GM10847 (cell line): ENCODE measurements around the gene UPK1A.

Source experiments
- POLR2A ChIP-seq: IDR thresholded peaks from 2 replicates; pipeline ENCODE4 v1.6.1; 2011; ENCODE audit not compliant: insufficient read length; ENCODE audit errors: extremely low read depth

The UPK1A gene

DNA sequence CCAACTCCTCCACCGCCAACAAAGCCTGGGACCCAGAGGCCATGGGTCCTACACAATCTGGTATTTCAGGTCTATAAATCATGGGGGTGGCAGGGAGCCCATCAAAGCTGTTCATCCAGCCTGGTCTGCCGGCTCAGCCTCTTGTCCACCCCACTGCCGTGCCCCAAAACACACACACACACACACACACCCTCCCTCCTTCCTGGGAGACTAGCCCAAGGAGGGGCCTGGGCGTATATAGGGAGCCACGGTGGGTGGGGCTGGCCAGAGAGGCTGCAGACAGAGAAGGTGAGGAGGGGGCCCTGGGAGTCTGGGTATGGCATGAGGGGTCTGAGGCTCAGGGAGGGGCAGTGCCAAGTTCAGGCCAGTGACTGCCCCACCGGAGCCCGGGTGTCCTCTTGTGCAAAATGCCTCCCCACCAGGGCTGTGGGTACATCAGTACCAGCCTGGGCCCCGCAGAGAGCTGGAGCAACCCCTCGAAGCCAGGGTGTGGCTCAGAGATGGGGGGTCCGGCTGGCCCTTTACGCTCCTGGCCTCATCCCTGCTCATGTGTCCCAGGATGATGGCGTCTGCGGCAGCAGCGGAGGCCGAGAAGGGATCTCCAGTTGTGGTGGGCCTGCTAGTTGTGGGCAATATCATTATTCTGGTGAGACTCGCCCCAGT, at the start of gene UPK1A:
UPK1A (plus strand) TSS at position 267 of the 663 bp plus-strand sequence; CDS start at position 563, 296 bp downstream.
- no peak for TF ChIP-seq POLR2A

DNA sequence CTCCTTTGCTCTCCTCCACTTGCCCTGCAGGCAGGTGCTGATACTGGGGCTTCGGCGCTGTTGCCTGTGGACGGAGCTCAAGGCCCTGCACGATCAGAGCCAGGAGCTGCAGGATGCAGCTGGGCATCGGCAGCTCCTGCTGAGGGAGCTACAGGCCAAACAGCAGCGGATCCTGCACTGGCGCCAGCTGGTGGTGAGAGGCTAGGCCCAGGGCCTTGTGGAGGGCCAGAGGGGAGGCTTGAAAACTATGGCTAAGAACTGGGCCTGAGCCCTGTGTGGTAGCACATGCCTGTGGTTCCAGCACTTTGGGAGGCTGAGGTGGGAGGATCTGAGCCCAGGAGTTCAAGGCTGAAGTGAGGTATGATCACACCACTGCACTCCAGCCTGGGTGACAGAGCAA, 47.5 kb upstream of the UPK1A start:
- TF ChIP-seq POLR2A: no peak

DNA sequence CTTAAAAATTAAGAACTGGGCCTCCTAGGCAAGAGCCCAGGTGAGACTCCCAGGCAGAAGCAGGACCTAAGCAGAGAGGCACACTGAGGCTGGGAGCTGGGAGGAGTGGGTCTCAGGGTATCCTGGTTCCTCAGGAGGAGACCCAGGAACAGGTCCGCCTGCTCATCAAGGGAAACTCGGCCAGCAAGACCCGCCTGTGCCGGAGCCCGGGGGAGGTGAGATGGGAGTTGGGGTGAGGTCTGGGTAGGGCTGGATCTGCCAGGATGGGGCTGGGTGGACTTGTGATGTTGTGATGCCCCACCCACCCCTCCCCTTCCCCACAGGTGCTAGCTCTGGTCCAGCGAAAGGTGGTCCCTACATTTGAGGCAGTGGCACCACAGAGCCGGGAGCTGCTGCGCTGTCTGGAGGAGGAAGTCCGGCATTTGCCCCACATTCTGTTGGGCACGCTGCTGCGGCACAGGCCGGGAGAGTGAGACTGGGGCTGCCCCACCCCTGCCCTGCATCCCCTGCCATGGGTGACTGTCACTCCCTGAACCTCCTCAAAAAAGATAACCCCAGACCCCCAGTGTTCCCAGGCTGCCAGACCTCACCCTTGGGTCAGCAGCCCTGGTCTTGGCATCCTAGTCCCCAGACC, 46.9 kb upstream of the UPK1A start:
- TF ChIP-seq POLR2A: no peak

DNA sequence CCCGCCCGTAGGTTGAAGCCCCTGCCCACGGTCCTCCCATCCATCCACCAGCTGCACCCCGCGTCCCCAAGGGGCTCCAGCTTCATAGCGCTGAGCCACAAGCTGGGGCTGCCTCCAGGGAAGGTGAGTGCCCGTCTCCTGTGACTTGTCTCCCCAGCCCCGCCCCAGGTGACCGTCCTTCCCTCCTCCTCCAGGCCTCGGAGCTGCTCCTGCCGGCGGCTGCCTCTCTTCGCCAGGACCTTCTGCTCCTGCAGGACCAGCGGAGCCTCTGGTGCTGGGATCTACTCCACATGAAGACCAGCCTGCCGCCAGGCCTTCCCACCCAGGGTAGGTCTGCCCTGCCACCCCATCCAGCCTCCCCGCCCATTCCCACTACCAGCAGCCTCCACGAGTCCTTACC, 46.3 kb upstream of the UPK1A start:
- no peak for TF ChIP-seq POLR2A

DNA sequence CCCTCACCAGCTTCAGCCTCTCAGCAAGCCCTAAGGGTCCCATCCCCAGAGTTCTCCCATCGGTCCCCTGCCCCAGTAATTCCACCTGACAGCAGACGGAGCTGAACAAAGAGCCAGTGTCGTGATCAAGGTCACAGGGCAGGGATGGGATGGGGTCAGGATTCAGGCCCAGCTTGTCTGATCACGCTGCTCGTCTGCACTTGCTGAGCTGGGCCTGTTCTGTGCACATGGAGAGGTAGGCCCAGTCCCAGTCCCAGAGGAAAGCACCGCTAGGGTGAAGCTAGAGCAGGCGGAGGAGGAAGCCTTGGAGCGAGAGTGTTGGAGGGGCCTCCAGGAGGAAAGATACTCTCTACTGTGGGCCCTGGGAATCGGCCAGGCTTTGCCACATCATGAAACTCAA, 44.6 kb upstream of the UPK1A start:
- TF ChIP-seq POLR2A: no peak

DNA sequence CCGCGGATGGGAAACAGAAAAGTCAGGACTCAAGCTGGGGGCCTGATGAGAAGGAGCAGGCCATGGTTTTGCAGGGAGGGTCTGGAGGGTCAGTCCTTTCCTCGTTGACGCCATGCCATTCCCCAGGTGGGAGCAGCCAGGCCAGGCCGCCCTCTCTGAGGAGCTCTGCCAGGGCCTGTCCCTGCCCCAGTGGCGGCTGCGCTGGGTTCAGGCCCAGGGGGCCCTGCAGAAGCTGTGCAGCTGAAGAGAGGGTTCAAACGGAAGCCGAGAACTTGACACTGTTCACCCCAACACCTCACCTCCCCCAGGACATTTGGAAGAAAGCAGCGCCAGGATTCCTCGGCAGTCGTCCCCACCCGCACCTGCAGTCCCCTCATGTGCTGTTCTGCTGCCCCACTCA, 43.6 kb upstream of the UPK1A start:
- no peak for TF ChIP-seq POLR2A

DNA sequence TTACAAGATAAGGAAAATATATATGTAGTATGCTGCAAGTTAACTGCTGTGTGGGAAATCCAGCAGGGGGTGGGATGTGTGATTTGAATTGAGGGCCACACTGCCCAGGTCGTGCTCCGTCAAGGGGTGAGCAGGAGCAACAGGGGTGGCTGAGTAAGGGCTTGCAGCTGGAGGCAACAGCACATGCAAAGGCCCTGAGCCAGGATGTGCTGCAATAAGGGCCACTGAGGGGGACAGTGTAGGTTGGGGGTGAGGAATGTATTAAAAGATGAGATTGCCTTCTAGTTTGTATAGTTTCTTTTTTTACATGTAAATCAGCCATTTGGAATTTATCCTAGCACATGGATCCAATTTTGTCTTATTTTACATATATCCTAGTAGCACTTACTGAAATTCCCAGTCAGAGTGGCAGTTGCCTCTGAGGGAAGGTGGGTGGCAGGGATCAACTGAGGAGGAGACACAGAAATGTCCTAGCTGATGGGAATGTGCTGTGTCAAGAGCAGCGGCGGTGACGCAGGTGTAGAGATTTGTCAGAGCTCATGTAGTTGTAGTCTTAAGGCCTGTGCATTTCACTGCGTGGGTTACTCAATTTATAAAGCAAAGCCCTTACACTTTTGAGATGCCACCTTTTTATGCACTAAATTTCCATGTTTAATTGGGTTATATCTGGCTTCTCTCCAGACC, 42.8 kb upstream of the UPK1A start:
- TF ChIP-seq POLR2A: no peak

DNA sequence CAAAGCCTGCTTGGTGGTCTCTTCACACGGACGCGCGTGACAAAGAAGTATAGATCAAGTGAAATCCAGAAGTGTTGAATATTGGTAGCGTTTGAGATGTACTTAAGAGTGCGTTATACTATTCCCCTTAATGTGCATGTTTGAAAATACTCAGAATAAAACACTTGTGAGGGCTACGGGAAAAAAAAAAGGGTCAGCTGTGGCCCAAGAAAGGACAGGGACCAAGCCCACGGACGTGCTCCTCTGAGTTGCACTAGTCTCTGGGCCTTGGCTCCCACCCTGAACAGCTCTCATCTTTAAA, 38.1 kb upstream of the UPK1A start:
- TF ChIP-seq POLR2A: no peak

DNA sequence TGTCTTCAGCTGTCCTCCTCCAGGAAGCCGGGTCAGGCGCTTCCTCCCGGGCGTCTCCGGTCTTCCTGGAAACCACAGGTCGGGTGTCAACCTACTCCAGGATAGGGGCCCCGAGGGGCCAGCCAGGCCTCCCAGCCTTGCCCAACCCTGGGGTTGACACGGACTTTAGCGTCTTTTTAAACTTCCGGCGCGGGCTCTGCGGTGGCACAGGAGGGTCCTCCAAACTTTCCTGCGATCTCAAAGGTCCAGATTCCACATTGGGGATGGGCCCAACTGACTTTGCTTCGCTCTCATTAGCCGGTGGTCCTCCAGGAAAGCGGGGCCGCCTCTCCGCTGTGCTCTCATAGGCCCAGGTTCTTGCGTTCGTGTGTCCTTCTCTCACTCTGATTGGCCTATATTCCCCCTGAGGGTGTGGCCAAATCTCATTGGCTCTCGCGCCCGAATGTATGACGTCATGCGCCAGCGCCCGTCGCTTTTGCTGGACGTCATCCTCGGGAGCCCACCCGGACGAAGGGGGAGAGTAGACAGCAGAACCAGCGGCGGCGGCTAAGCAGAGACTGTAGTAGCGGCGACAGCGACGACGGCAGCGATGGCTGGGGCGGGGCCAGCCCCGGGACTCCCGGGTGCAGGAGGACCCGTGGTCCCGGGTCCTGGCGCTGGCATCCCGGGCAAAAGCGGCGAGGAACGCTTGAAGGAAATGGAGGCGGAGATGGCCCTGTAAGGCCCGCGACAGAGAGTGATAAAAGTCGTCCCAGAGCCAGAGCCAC, 37.6 kb upstream of the UPK1A start, which contains the start of gene RBM42:
RBM42 (plus strand) TSS at position 472 of the 767 bp plus-strand sequence; CDS start at position 590, 118 bp downstream.
- TF ChIP-seq POLR2A: peak; percentile 35

DNA sequence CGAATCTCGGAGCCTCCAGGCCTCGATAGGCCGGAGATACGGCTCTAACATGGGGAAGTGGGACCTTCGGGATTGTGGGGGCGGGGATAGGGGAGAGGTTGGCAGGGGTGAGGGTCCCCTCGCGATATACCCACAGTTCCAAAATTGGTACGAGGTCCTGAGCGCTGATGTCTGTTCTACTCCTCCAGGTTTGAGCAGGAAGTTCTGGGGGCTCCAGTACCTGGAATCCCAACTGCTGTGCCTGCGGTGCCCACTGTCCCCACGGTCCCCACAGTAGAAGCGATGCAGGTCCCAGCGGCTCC, 37.0 kb upstream of the UPK1A start:
- no peak for TF ChIP-seq POLR2A

DNA sequence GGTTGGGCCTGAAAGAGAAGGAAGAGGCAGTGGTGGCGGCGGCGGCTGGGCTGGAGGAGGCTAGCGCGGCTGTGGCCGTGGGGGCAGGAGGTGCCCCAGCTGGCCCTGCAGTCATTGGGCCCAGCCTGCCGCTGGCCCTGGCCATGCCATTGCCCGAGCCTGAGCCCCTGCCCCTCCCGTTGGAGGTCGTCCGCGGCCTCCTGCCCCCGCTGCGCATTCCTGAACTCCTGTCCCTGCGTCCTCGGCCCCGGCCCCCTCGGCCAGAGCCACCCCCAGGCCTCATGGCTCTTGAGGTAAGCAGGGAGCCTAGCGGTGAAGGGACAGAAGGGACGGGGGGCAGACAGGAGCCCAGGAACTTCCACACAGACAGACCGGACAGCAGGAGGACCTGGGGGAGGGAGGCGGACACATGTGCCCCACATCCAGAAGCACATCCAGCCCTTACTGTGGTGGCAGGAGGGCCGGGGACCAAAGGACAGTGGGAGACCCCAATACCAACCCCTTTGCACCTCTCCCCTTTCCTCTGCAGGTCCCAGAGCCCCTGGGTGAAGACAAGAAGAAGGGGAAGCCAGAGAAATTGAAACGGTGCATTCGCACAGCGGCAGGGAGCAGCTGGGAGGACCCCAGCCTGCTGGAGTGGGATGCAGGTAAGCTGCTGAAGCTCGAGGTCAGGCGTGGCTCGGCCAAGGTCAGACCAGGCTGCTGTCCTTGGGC, 32.4 kb upstream of the UPK1A start:
- TF ChIP-seq POLR2A: no peak

DNA sequence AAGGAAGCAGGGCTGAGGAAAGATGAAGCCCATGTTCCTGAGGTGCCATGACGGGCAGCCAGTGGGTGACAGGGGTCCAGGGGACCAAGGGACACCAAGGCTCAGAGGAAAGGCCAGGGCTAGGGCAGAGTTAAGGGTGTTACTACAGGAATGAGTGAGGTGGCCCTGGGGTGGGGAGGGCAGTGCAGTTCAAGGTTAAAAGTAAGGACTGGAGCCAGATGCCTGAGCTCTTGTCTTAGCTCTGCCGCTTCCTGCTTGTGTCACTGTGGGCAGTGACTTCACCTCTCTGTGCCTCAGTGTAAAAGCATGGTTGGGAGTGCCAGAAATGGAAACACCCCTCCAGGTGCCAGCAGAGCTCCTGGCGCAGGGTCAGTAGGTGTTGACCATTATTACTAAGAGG, 29.7 kb upstream of the UPK1A start:
- TF ChIP-seq POLR2A: no peak

DNA sequence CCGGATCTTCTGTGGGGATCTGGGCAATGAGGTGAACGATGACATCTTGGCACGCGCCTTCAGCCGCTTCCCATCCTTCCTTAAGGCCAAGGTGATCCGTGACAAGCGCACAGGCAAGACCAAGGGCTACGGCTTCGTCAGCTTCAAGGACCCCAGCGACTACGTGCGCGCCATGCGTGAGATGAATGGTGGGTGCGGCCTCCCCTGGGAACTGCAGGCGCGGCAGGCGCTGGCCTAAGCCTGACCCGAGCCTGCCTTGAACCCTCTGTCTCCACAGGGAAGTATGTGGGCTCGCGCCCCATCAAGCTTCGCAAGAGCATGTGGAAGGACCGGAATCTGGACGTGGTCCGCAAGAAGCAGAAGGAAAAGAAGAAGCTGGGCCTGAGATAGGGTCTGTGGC, 29.2 kb upstream of the UPK1A start:
- no peak for TF ChIP-seq POLR2A

DNA sequence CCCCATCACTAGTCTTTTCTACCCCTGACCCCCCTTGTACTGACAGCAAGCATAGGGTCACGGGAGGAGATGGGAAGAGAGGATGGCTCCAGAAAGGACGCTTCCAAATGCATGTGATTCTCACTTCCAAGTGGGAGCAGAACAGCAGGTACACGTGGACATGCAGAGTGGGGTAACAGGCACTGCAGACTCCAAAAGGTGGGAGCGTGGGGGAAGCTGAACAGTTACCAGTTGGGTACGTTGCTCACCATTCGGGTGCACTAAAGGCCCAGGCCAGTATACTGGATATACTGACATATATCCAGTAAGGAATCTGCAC, 27.0 kb upstream of the UPK1A start:
- TF ChIP-seq POLR2A: no peak

DNA sequence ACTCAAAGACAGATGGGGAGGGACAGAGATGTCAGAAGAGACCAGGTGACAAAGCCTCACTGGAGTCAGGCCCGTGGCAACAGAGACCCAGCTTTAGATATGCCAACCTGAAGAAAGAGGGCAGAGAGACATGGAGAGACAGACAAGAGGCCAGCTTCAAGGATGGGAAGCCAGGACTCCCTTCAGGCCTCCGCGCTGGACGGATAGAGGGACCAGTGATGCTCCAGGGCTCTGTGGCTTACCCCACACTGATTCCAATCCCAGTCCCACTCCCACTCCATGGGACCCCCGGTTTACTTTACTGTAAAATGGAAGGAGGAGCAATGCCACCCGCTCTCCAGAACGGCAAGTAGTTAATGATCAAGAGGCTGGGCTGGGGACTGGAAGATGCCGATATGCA, 26.5 kb upstream of the UPK1A start:
- TF ChIP-seq POLR2A: no peak
